ENCODE data around the gene AOPEP. TPM values are rescaled to one million over a fixed set of nuclear protein-coding genes. Genes with fewer than 3 reads are reported as not detected.

Gene AOPEP
- polyA plus RNA-seq, 1 donor from 2014 or later = 10.0 TPM

DNA sequence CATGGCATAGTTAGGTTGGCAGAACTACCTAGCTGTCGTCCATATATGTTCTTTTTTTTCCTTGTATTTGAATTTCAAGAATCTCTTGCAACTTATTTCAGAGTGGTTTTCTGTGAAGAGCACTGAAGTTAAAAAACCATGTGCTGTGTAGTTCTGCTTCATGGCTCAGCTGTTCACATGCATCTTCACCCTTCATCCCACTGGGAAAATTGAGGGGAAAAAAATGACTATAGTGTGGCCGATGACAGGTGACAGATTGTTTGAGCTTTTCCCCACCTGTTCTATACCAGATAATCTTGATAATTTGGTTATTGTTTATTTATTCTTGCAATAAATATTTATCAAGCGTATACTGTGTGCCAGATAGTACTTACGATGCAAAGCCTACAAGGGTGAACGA, 77.8 kb downstream of the AOPEP start:
- H3K9me3 ChIP-seq (ENCODE audit: low read length) = no peaks in the 10 kb centered on the region
- no peak overlapping the region for H3K27ac ChIP-seq (ENCODE audit: low read length)
- H3K27me3 ChIP-seq (ENCODE audit: insufficient read depth, low read depth, low read length) = no peaks in the 10 kb centered on the region
- no peaks in the 10 kb centered on the region for H3K79me2 ChIP-seq (replicated peaks; ENCODE audit: insufficient read depth, low read length)
- TF ChIP-seq POLR2AphosphoS5 (IDR thresholded peaks at IDR 0.05) (no peak), SMC3 (conservative IDR thresholded peaks at IDR 0.05; ENCODE audit: poor library complexity) (no peak)
- TF ChIP-seq, protein P1, sequence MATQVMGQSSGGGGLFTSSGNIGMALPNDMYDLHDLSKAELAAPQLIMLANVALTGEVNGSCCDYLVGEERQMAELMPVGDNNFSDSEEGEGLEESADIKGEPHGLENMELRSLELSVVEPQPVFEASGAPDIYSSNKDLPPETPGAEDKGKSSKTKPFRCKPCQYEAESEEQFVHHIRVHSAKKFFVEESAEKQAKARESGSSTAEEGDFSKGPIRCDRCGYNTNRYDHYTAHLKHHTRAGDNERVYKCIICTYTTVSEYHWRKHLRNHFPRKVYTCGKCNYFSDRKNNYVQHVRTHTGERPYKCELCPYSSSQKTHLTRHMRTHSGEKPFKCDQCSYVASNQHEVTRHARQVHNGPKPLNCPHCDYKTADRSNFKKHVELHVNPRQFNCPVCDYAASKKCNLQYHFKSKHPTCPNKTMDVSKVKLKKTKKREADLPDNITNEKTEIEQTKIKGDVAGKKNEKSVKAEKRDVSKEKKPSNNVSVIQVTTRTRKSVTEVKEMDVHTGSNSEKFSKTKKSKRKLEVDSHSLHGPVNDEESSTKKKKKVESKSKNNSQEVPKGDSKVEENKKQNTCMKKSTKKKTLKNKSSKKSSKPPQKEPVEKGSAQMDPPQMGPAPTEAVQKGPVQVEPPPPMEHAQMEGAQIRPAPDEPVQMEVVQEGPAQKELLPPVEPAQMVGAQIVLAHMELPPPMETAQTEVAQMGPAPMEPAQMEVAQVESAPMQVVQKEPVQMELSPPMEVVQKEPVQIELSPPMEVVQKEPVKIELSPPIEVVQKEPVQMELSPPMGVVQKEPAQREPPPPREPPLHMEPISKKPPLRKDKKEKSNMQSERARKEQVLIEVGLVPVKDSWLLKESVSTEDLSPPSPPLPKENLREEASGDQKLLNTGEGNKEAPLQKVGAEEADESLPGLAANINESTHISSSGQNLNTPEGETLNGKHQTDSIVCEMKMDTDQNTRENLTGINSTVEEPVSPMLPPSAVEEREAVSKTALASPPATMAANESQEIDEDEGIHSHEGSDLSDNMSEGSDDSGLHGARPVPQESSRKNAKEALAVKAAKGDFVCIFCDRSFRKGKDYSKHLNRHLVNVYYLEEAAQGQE (IDR thresholded peaks at IDR 0.05; ENCODE audit: borderline replicate concordance) = no peak
- H4K20me1 ChIP-seq (ENCODE audit: insufficient read depth) = no peaks in the 10 kb centered on the region
- no peaks in the 10 kb centered on the region for H3F3A ChIP-seq (ENCODE audit: insufficient read depth, low read length, poor library complexity, severe bottlenecking)
- no peak overlapping the region for H3K4me2 ChIP-seq (ENCODE audit: low read length)
- H2AFZ ChIP-seq (ENCODE audit: low read depth, low read length) = no peak overlapping the region
- no peak overlapping the region for H3K9ac ChIP-seq (ENCODE audit: low read length)
- no peak overlapping the region for H3K4me3 ChIP-seq (ENCODE audit: low read length)
- peaks cover 5% of the 10 kb centered on the region for H3K36me3 ChIP-seq (ENCODE audit: insufficient read depth, low read length)
- H3K9me2 ChIP-seq (ENCODE audit: insufficient read depth, low read length) = no peaks in the 10 kb centered on the region

DNA sequence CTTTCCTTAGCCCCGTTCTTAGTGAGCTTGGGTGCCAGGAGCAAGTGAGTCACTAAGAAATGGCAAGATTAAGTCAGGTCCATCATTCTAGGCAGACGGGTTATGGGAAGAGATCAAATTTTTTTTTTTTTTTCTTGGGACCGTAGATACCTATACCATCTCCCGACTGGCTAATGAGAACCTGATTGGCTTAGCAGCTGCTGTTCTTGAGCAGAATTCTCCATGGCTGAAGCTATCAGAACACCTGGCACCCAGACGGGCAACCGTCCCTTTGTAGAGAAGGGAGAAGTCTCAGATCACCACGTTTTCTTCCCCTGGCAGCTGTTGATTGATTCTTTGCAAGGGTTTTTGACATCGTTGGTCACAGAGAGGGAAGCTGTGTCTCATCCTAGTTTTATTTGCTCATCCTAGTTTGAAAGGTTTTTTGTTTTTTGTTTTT, 78.6 kb downstream of the AOPEP start:
- Histone ChIP-seq H3K9ac (ENCODE audit: low read length) (no peak overlapping the region), H3F3A (ENCODE audit: insufficient read depth, low read length, poor library complexity, severe bottlenecking) (no peaks in the 10 kb centered on the region), H3K9me3 (ENCODE audit: low read length) (no peaks in the 10 kb centered on the region), H3K27ac (ENCODE audit: low read length) (no peak overlapping the region), H3K79me2 (replicated peaks; ENCODE audit: insufficient read depth, low read length) (no peaks in the 10 kb centered on the region), H2AFZ (ENCODE audit: low read depth, low read length) (no peak overlapping the region), H3K9me2 (ENCODE audit: insufficient read depth, low read length) (no peaks in the 10 kb centered on the region), H3K27me3 (ENCODE audit: insufficient read depth, low read depth, low read length) (no peaks in the 10 kb centered on the region), H3K4me2 (ENCODE audit: low read length) (no peak overlapping the region), H3K4me3 (ENCODE audit: low read length) (no peak overlapping the region), H4K20me1 (ENCODE audit: insufficient read depth) (no peaks in the 10 kb centered on the region), H3K36me3 (ENCODE audit: insufficient read depth, low read length) (peaks cover 5% of the 10 kb centered on the region)
- no peak for TF ChIP-seq MXI1 (conservative IDR thresholded peaks at IDR 0.05; ENCODE audit: poor library complexity, severe bottlenecking)
- TF ChIP-seq, protein P2, sequence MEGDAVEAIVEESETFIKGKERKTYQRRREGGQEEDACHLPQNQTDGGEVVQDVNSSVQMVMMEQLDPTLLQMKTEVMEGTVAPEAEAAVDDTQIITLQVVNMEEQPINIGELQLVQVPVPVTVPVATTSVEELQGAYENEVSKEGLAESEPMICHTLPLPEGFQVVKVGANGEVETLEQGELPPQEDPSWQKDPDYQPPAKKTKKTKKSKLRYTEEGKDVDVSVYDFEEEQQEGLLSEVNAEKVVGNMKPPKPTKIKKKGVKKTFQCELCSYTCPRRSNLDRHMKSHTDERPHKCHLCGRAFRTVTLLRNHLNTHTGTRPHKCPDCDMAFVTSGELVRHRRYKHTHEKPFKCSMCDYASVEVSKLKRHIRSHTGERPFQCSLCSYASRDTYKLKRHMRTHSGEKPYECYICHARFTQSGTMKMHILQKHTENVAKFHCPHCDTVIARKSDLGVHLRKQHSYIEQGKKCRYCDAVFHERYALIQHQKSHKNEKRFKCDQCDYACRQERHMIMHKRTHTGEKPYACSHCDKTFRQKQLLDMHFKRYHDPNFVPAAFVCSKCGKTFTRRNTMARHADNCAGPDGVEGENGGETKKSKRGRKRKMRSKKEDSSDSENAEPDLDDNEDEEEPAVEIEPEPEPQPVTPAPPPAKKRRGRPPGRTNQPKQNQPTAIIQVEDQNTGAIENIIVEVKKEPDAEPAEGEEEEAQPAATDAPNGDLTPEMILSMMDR (IDR thresholded peaks at IDR 0.05; ENCODE audit: poor library complexity, severe bottlenecking) = no peak
- no peak for TF ChIP-seq TAF1 (IDR thresholded peaks at IDR 0.05; ENCODE audit: low read depth)
- TF ChIP-seq EZH2 (IDR thresholded peaks at IDR 0.05; ENCODE audit: borderline replicate concordance, insufficient read depth, low read length, poor library complexity, severe bottlenecking) = no peak
- TF ChIP-seq, protein P1 (IDR thresholded peaks at IDR 0.05; ENCODE audit: borderline replicate concordance) = no peak
- no peak for TF ChIP-seq EP300 (conservative IDR thresholded peaks at IDR 0.05; ENCODE audit: poor library complexity, severe bottlenecking)
- TF ChIP-seq RAD21 (conservative IDR thresholded peaks at IDR 0.05) = no peak
- no peak for TF ChIP-seq SMC3 (conservative IDR thresholded peaks at IDR 0.05; ENCODE audit: poor library complexity)
- TF ChIP-seq POLR2AphosphoS5 (IDR thresholded peaks at IDR 0.05) = no peak
